ENCODE data around the gene FBXO21.

- TF ChIP-seq, protein P1, sequence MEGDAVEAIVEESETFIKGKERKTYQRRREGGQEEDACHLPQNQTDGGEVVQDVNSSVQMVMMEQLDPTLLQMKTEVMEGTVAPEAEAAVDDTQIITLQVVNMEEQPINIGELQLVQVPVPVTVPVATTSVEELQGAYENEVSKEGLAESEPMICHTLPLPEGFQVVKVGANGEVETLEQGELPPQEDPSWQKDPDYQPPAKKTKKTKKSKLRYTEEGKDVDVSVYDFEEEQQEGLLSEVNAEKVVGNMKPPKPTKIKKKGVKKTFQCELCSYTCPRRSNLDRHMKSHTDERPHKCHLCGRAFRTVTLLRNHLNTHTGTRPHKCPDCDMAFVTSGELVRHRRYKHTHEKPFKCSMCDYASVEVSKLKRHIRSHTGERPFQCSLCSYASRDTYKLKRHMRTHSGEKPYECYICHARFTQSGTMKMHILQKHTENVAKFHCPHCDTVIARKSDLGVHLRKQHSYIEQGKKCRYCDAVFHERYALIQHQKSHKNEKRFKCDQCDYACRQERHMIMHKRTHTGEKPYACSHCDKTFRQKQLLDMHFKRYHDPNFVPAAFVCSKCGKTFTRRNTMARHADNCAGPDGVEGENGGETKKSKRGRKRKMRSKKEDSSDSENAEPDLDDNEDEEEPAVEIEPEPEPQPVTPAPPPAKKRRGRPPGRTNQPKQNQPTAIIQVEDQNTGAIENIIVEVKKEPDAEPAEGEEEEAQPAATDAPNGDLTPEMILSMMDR (IDR thresholded peaks at IDR 0.05): no peak
- no peak for TF ChIP-seq POLR2A (IDR thresholded peaks at IDR 0.05)
These were observed 11.8 kb upstream of the FBXO21 start for GRCh38 chr12:117202033-117202432.
